SK-N-SH treated with all-trans-retinoic acid at 6 μM for 48 hours (cell line): Measurements from ENCODE around the gene MTOR.

Source experiments
- ATAC-seq: fragments of 200-7000 bp; cut with Tn5 transposase; 3 replicates; pipeline ENCODE4 v1.9.1; 2020; ENCODE audit warnings: mild to moderate bottlenecking, moderate library complexity
- ARNTL ChIP-seq: fragments of 450-650 bp; formaldehyde crosslinking; IDR thresholded peaks from 2 replicates; pipeline ENCODE4 v1.5.0; 2020; ENCODE audit warnings: low read depth, mild to moderate bottlenecking, moderate library complexity, borderline replicate concordance
- BACH2 ChIP-seq: fragments of 250-450 bp; sonication (Bioruptor Pico); IDR thresholded peaks from 2 replicates; pipeline ENCODE4 v1.9.0; 2021; ENCODE audit warnings: mild to moderate bottlenecking, borderline replicate concordance
- CSDC2 ChIP-seq: fragments of 250-450 bp; sonication (Bioruptor Pico); IDR thresholded peaks from 2 replicates; pipeline ENCODE4 v1.5.0; 2020; ENCODE audit warnings: mild to moderate bottlenecking, moderate library complexity
- ESRRG ChIP-seq: fragments of 250-450 bp; sonication (Bioruptor Pico); IDR thresholded peaks from 2 replicates; pipeline ENCODE4 v1.6.1; 2021; ENCODE audit warnings: mild to moderate bottlenecking
- GLIS3 ChIP-seq: fragments of 250-450 bp; sonication (Bioruptor Pico); IDR thresholded peaks from 2 replicates; pipeline ENCODE4 v1.5.0; 2020; ENCODE audit warnings: mild to moderate bottlenecking, moderate library complexity
- ISL1 ChIP-seq: fragments of 250-450 bp; sonication (Bioruptor Pico); IDR thresholded peaks from 2 replicates; pipeline ENCODE4 v2.1.2; 2022; ENCODE audit warnings: mild to moderate bottlenecking, moderate library complexity
- PATZ1 ChIP-seq: fragments of 250-450 bp; sonication (Bioruptor Pico); IDR thresholded peaks from 2 replicates; pipeline ENCODE4 v1.8.0; 2020; ENCODE audit warnings: mild to moderate bottlenecking, moderate library complexity, borderline replicate concordance
- PPARA ChIP-seq: fragments of 250-450 bp; sonication (Bioruptor Pico); IDR thresholded peaks from 2 replicates; pipeline ENCODE4 v1.5.0; 2020; ENCODE audit warnings: mild to moderate bottlenecking, borderline replicate concordance
- TCF4 ChIP-seq: fragments of 250-450 bp; sonication (Bioruptor Pico); IDR thresholded peaks from 2 replicates; pipeline ENCODE4 v1.8.0; 2021; ENCODE audit warnings: mild to moderate bottlenecking, moderate library complexity, borderline replicate concordance
- TOX ChIP-seq: fragments of 250-450 bp; sonication (Bioruptor Pico); IDR thresholded peaks from 2 replicates; pipeline ENCODE4 v1.8.0; 2021; ENCODE audit warnings: mild to moderate bottlenecking, moderate library complexity, borderline replicate concordance
- ZC3H10 ChIP-seq: fragments of 250-450 bp; sonication (Bioruptor Pico); IDR thresholded peaks from 2 replicates; pipeline ENCODE4 v1.5.1; 2021; ENCODE audit warnings: mild to moderate bottlenecking, moderate library complexity
- ZFP3 ChIP-seq: fragments of 250-450 bp; sonication (Bioruptor Pico); IDR thresholded peaks from 2 replicates; pipeline ENCODE4 v1.5.0; 2020; ENCODE audit warnings: mild to moderate bottlenecking, moderate library complexity
- ZFP30 ChIP-seq: fragments of 450-650 bp; formaldehyde crosslinking; IDR thresholded peaks from 2 replicates; pipeline ENCODE4 v1.5.0; 2022; ENCODE audit warnings: mild to moderate bottlenecking, moderate library complexity
- ZNF565 ChIP-seq: fragments of 450-650 bp; formaldehyde crosslinking; conservative IDR thresholded peaks from 2 replicates; pipeline ENCODE4 v1.5.0; 2020; ENCODE audit warnings: low read depth, mild to moderate bottlenecking, moderate library complexity
- ZNF70 ChIP-seq: fragments of 450-650 bp; formaldehyde crosslinking; IDR thresholded peaks from 2 replicates; pipeline ENCODE4 v1.5.0; 2020; ENCODE audit warnings: mild to moderate bottlenecking, moderate library complexity
- ZNF8 ChIP-seq: fragments of 450-650 bp; formaldehyde crosslinking; IDR thresholded peaks from 2 replicates; pipeline ENCODE4 v1.5.0; 2020; ENCODE audit warnings: mild to moderate bottlenecking, moderate library complexity
- TF ChIP-seq, protein P1 (sequence below): fragments of 250-450 bp; sonication (Bioruptor Pico); IDR thresholded peaks from 2 replicates; pipeline ENCODE4 v1.5.1; 2020; ENCODE audit warnings: low read depth, mild to moderate bottlenecking, moderate library complexity
- TF ChIP-seq, protein P2 (sequence below): fragments of 250-450 bp; sonication (Bioruptor Pico); IDR thresholded peaks from 2 replicates; pipeline ENCODE4 v1.5.0; 2020; ENCODE audit warnings: mild to moderate bottlenecking, moderate library complexity
- TF ChIP-seq, protein P3 (sequence below): fragments of 250-450 bp; sonication (Bioruptor Pico); IDR thresholded peaks from 2 replicates; pipeline ENCODE4 v1.8.0; 2021; ENCODE audit warnings: low read depth, mild to moderate bottlenecking, moderate library complexity, borderline replicate concordance

Gene MTOR

DNA sequence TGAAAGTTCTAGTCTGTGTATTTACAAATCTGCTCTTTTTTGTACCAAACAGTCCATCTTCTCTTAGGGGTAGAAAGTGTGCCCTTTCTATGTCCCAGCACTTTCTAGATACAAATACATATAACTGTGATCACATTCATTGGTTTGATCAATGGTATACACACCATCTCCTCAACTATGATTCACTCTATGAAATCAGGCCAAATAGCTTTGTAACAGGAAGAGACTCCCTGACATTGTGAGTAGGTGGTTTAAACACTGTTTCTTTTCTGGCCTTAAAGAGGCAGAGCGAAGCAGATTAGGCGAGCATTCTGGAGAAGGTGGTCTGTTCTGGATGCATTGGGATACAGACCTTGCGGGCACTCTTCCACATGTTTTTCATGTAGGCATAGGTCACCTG is 123.4 kb downstream of the MTOR start (continued):
- TF ChIP-seq ESRRG (CRISPR knock-in tag): no peak
- TF ChIP-seq TOX: no peak
- no peak for TF ChIP-seq GLIS3 (CRISPR knock-in tag)
- TF ChIP-seq, protein P1, sequence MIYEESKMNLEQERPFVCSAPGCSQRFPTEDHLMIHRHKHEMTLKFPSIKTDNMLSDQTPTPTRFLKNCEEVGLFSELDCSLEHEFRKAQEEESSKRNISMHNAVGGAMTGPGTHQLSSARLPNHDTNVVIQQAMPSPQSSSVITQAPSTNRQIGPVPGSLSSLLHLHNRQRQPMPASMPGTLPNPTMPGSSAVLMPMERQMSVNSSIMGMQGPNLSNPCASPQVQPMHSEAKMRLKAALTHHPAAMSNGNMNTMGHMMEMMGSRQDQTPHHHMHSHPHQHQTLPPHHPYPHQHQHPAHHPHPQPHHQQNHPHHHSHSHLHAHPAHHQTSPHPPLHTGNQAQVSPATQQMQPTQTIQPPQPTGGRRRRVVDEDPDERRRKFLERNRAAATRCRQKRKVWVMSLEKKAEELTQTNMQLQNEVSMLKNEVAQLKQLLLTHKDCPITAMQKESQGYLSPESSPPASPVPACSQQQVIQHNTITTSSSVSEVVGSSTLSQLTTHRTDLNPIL (CRISPR knock-in tag): no peak
- TF ChIP-seq ARNTL (CRISPR knock-in tag): no peak
- no peak for TF ChIP-seq ZNF70
- TF ChIP-seq ISL1 (CRISPR knock-in tag): no peak
- TF ChIP-seq BACH2 (CRISPR knock-in tag): no peak
- no peak for TF ChIP-seq ZFP3 (CRISPR knock-in tag)
- no peak for TF ChIP-seq PATZ1
- TF ChIP-seq ZNF565 (CRISPR knock-in tag): no peak

- TF ChIP-seq, protein P2, sequence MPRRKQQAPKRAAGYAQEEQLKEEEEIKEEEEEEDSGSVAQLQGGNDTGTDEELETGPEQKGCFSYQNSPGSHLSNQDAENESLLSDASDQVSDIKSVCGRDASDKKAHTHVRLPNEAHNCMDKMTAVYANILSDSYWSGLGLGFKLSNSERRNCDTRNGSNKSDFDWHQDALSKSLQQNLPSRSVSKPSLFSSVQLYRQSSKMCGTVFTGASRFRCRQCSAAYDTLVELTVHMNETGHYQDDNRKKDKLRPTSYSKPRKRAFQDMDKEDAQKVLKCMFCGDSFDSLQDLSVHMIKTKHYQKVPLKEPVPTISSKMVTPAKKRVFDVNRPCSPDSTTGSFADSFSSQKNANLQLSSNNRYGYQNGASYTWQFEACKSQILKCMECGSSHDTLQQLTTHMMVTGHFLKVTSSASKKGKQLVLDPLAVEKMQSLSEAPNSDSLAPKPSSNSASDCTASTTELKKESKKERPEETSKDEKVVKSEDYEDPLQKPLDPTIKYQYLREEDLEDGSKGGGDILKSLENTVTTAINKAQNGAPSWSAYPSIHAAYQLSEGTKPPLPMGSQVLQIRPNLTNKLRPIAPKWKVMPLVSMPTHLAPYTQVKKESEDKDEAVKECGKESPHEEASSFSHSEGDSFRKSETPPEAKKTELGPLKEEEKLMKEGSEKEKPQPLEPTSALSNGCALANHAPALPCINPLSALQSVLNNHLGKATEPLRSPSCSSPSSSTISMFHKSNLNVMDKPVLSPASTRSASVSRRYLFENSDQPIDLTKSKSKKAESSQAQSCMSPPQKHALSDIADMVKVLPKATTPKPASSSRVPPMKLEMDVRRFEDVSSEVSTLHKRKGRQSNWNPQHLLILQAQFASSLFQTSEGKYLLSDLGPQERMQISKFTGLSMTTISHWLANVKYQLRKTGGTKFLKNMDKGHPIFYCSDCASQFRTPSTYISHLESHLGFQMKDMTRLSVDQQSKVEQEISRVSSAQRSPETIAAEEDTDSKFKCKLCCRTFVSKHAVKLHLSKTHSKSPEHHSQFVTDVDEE (CRISPR knock-in tag): no peak
- TF ChIP-seq TOX (no peak), PPARA (CRISPR knock-in tag) (no peak), ESRRG (CRISPR knock-in tag) (no peak), ARNTL (CRISPR knock-in tag) (no peak), ZNF8 (CRISPR knock-in tag) (no peak), ZNF565 (CRISPR knock-in tag) (no peak), ZC3H10 (CRISPR knock-in tag) (no peak), PATZ1 (no peak), ZNF70 (no peak), CSDC2 (CRISPR knock-in tag) (no peak)
- TF ChIP-seq, protein P3, sequence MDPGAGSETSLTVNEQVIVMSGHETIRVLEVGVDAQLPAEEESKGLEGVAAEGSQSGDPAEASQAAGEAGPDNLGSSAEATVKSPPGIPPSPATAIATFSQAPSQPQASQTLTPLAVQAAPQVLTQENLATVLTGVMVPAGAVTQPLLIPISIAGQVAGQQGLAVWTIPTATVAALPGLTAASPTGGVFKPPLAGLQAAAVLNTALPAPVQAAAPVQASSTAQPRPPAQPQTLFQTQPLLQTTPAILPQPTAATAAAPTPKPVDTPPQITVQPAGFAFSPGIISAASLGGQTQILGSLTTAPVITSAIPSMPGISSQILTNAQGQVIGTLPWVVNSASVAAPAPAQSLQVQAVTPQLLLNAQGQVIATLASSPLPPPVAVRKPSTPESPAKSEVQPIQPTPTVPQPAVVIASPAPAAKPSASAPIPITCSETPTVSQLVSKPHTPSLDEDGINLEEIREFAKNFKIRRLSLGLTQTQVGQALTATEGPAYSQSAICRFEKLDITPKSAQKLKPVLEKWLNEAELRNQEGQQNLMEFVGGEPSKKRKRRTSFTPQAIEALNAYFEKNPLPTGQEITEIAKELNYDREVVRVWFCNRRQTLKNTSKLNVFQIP (CRISPR knock-in tag): no peak
- no peak for ATAC-seq
Measured at GRCh38 chr1:11138029-11138428, 124.3 kb downstream of the MTOR start.

DNA sequence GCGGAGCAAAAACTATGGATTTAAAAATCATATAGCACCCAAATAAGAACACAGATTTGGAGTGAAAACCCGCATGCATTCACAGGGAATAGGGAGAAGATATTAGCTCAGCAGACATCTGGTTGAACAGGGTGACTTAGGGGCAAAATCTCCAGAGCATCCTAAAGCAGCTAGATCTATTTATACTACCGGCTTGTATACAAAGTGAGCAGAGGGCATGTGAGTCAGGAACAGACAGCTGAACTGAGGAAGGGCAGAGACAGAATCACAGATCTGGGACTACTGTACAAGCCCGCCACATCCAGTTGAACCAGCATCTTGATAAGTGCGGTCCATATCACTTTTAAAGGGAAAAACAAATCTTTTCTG is 127.5 kb downstream of the MTOR start:
- TF ChIP-seq TCF4 (CRISPR knock-in tag) (no peak), ZFP3 (CRISPR knock-in tag) (no peak), ZFP30 (CRISPR knock-in tag) (no peak), PPARA (CRISPR knock-in tag) (no peak), CSDC2 (CRISPR knock-in tag) (no peak)
- TF ChIP-seq, protein P1 (CRISPR knock-in tag): no peak
- TF ChIP-seq, protein P3 (CRISPR knock-in tag): no peak
- peak; percentile 71 for ATAC-seq
